A673 (cell line): ENCODE data around the gene POFUT1. TPM values are rescaled to one million over a fixed set of nuclear protein-coding genes. Genes with fewer than 3 reads are reported as not detected.

Experiments
- BruUV-seq: library from RNA; stranded (reverse); fragments of 400-500 nt; replicated peaks from 2 replicates; lab custom pipeline; 2021; lab: Mats Ljungman, UMichigan
- CTCF ChIA-PET: fragments of 300-600 bp; sonication (Branson Sonifier 250); formaldehyde crosslinking; loops from one replicate; lab custom pipeline; 2022; ENCODE audit warnings: antibody characterized with exemption; lab: Charles Lee
- POLR2A ChIA-PET: fragments of 300-600 bp; sonication (Branson Sonifier 250); formaldehyde crosslinking; loops from one replicate; lab custom pipeline; 2022; ENCODE audit warnings: antibody characterized with exemption; ENCODE audit not compliant: low non-redundant PET; lab: Charles Lee
- DNase-seq: peaks from one replicate; pipeline ENCODE4 v3.0.0-alpha.2; 2015; ENCODE audit warnings: low spot score
- H3K27ac ChIP-seq: fragments of 200-600 bp; sonication (generic); 2 replicates; pipeline ENCODE4 v1.5.1; 2016; ENCODE audit warnings: mixed run types, low read depth, mild to moderate bottlenecking, mixed read lengths, antibody characterized with exemption, low read length; ENCODE audit not compliant: poor library complexity, severe bottlenecking
- H3K27me3 ChIP-seq: fragments of 200-600 bp; sonication (generic); replicated peaks from 2 replicates; pipeline ENCODE4 v1.6.1; 2017; ENCODE audit warnings: mixed run types, low read depth, mild to moderate bottlenecking, mixed read lengths, antibody characterized with exemption, low read length; ENCODE audit not compliant: insufficient read depth, poor library complexity
- H3K36me3 ChIP-seq: fragments of 200-600 bp; sonication (generic); 2 replicates; pipeline ENCODE4 v1.6.1; 2016; ENCODE audit warnings: mixed run types, mild to moderate bottlenecking, mixed read lengths, antibody characterized with exemption, low read length; ENCODE audit not compliant: insufficient read depth, poor library complexity, severe bottlenecking
- H3K4me1 ChIP-seq: fragments of 200-600 bp; sonication (generic); 2 replicates; pipeline ENCODE4 v1.6.1; 2017; ENCODE audit warnings: mixed run types, mild to moderate bottlenecking, mixed read lengths, antibody characterized with exemption, low read length; ENCODE audit not compliant: insufficient read depth, poor library complexity, severe bottlenecking
- H3K4me3 ChIP-seq: fragments of 200-600 bp; sonication (generic); 2 replicates; pipeline ENCODE4 v1.5.1; 2016; ENCODE audit warnings: low read depth, mixed run types, mild to moderate bottlenecking, mixed read lengths, low read length; ENCODE audit not compliant: poor library complexity, severe bottlenecking
- H3K9me3 ChIP-seq: fragments of 200-600 bp; sonication (generic); 2 replicates; pipeline ENCODE4 v1.6.1; 2016; ENCODE audit warnings: mixed run types, low read depth, mild to moderate bottlenecking, mixed read lengths, antibody characterized with exemption, low read length; ENCODE audit not compliant: poor library complexity, severe bottlenecking
- CTCF ChIP-seq: fragments of 300-800, 200-600 bp; sonication (generic); conservative IDR thresholded peaks from 2 replicates; pipeline ENCODE4 v1.5.1; 2017; ENCODE audit warnings: low read depth, mild to moderate bottlenecking, antibody characterized with exemption, low read length, moderate library complexity, mixed read lengths
- EZH2 ChIP-seq: fragments of 200-600 bp; sonication (generic); IDR thresholded peaks from 2 replicates; pipeline ENCODE4 v1.6.1; 2017; ENCODE audit warnings: borderline replicate concordance, low read depth, mild to moderate bottlenecking, mixed read lengths, antibody characterized with exemption, low read length; ENCODE audit not compliant: poor library complexity, severe bottlenecking
- intact Hi-C: fragments of 100-400 bp; cut with micrococcal nuclease; formaldehyde crosslinking; loops from one replicate; pipeline ENCODE4 v1.10.0; 2022; ENCODE audit not compliant: unreplicated experiment
- total RNA-seq: library from RNA; stranded (reverse); gene quantifications from 2 replicates; pipeline ENCODE4 v1.2.3, GENCODE V29; 2021

POFUT1 gene
- total RNA-seq, 1 experiment from 2014 or later: 55.9 TPM

- Histone ChIP-seq H3K27ac (no peak overlapping the region), H3K4me1 (no peaks in the 10 kb centered on the region), H3K9me3 (no peaks in the 10 kb centered on the region), H3K4me3 (no peak overlapping the region), H3K27me3 (no peaks in the 10 kb centered on the region), H3K36me3 (peaks cover 69% of the 10 kb centered on the region)
- intact Hi-C loops: no loop called here
- no TSS peak for BruUV-seq
- POLR2A ChIA-PET: no interaction called here
- TF ChIP-seq CTCF (no peak), EZH2 (no peak)
- CTCF ChIA-PET: no interaction called here
- no peak for DNase-seq
Measured at GRCh38 chr20:32162351-32162750, 45.3 kb upstream of the POFUT1 start.

GRCh38 chr20:32163951-32164350, 43.7 kb upstream of the POFUT1 start:
- H3K27ac ChIP-seq: no peak overlapping the region
- BruUV-seq: no TSS peak
- intact Hi-C loops: no loop called here
- CTCF ChIA-PET: no interaction called here
- H3K27me3 ChIP-seq: no peaks in the 10 kb centered on the region
- peaks cover 9% of the 10 kb centered on the region for H3K4me1 ChIP-seq
- TF ChIP-seq EZH2 (no peak), CTCF (no peak)
- H3K4me3 ChIP-seq: no peak overlapping the region
- peaks cover 58% of the 10 kb centered on the region for H3K36me3 ChIP-seq
- no peaks in the 10 kb centered on the region for H3K9me3 ChIP-seq
- no peak for DNase-seq
- POLR2A ChIA-PET: no interaction called here

- TF ChIP-seq EZH2 (no peak), CTCF (no peak)
- no peak overlapping the region for H3K27ac ChIP-seq
- CTCF ChIA-PET: no interaction called here
- intact Hi-C loops: no loop called here
- H3K9me3 ChIP-seq: no peaks in the 10 kb centered on the region
- peaks cover 9% of the 10 kb centered on the region for H3K4me1 ChIP-seq
- no peak for DNase-seq
- POLR2A ChIA-PET: no interaction called here
- peaks cover 46% of the 10 kb centered on the region for H3K36me3 ChIP-seq
- H3K27me3 ChIP-seq: no peaks in the 10 kb centered on the region
- H3K4me3 ChIP-seq: no peak overlapping the region
- BruUV-seq: no TSS peak
Measured at GRCh38 chr20:32164984-32165735, 42.5 kb upstream of the POFUT1 start.
